A549 (cell line): ENCODE data around the gene GRK5.

Experiments used
- BCL3 ChIP-seq: fragments of >200 bp; sonication (Bioruptor Twin); formaldehyde crosslinking; IDR thresholded peaks from 3 replicates; pipeline ENCODE4 v1.6.1; 2016
- CTCF ChIP-seq: fragments of >200 bp; sonication (Bioruptor Twin); formaldehyde crosslinking; IDR thresholded peaks from 3 replicates; pipeline ENCODE4 v1.5.1; 2016
- MAX ChIP-seq: IDR thresholded peaks from 2 replicates; pipeline ENCODE4 v1.6.1; 2012
- MYC ChIP-seq: IDR thresholded peaks from 2 replicates; pipeline ENCODE4 v1.6.1; 2012; ENCODE audit warnings: mild to moderate bottlenecking, inconsistent platforms, low read length, improper control_type of control experiment, borderline replicate concordance
- POLR2AphosphoS2 ChIP-seq: conservative IDR thresholded peaks from 2 replicates; pipeline ENCODE4 v1.6.1; 2012; ENCODE audit warnings: low read length, improper control_type of control experiment, inconsistent platforms
- RAD21 ChIP-seq, 2 experiments: fragments of >200 bp in 1 of 2; sonication (Bioruptor Twin) in 1 of 2; formaldehyde crosslinking in 1 of 2; IDR thresholded peaks in 1 of 2; conservative IDR thresholded peaks in 1 of 2; 2 replicates in 1 of 2; 3 replicates in 1 of 2; pipeline ENCODE4 v1.6.1; 2012 to 2018; ENCODE audit warnings: inconsistent platforms in 1 of 2
- REST ChIP-seq: fragments of 200-600 bp; sonication (generic); IDR thresholded peaks from 2 replicates; pipeline ENCODE4 v1.6.1; 2016; ENCODE audit warnings: antibody characterized with exemption, mild to moderate bottlenecking, moderate library complexity
- ZSCAN20 ChIP-seq: fragments of 250-450 bp; sonication (Bioruptor Pico); IDR thresholded peaks from 2 replicates; pipeline ENCODE4 v1.8.0; 2022; ENCODE audit warnings: mild to moderate bottlenecking, moderate library complexity

GRCh38 chr10:119312241-119312640 is 104.9 kb downstream of the GRK5 start:
- no peak for TF ChIP-seq CTCF
- no peak for TF ChIP-seq POLR2AphosphoS2
- TF ChIP-seq MAX = no peak
- TF ChIP-seq ZSCAN20 = no peak
- no peak for TF ChIP-seq MYC
- no peak for TF ChIP-seq RAD21 (conservative IDR thresholded peaks at IDR 0.05 in 1 of 2, IDR thresholded peaks at IDR 0.05 in 1 of 2)
- TF ChIP-seq BCL3 = no peak
- no peak for TF ChIP-seq REST
